ENCODE measurements around the gene RYK. TPM values are rescaled to one million over a fixed set of nuclear protein-coding genes. Genes with fewer than 3 reads are reported as not detected.

The RYK gene
- total RNA-seq, 4 donors from 2014 or later, result 78.2 to 120 (median 96.5) TPM

- intact Hi-C loops (cut with DNase I), result no loop called here
- H3K9me3 ChIP-seq, result no peaks in the 10 kb centered on the region
- no peak overlapping the region for H3K27ac ChIP-seq (replicated peaks in 1 of 4)
- no peak overlapping the region for H3K4me3 ChIP-seq
- H3K27me3 ChIP-seq, result no peaks in the 10 kb centered on the region
- H3K4me1 ChIP-seq, result peaks cover 0 to 18% (median 13%) of the 10 kb centered on the region in 4 donors
- no peaks in the 10 kb centered on the region for H3K36me3 ChIP-seq
- 92% methylated on average over 5 of the region's 6 CpGs for WGBS
- TF ChIP-seq EP300 (IDR thresholded peaks at IDR 0.05), result no peak
- TF ChIP-seq POLR2AphosphoS5 (IDR thresholded peaks at IDR 0.05), result no peak
- TF ChIP-seq CTCF (IDR thresholded peaks at IDR 0.05), result no peak
- TF ChIP-seq POLR2A (IDR thresholded peaks at IDR 0.05; ENCODE audit: low read depth), result no peak
- DNase-seq (ENCODE audit: extremely low spot score), result no peak
These were observed 33.8 kb upstream of the RYK start for GRCh38 chr3:134284438-134284837.

GRCh38 chr3:134282659-134283047 is 32.0 kb upstream of the RYK start:
- intact Hi-C loops (cut with DNase I), result no loop called here
- H3K4me1 ChIP-seq, result peaks cover 0 to 25% (median 17%) of the 10 kb centered on the region in 4 donors
- H3K9me3 ChIP-seq, result no peaks in the 10 kb centered on the region
- H3K36me3 ChIP-seq, result no peaks in the 10 kb centered on the region
- no peak for TF ChIP-seq EP300 (IDR thresholded peaks at IDR 0.05)
- no peak for TF ChIP-seq CTCF (IDR thresholded peaks at IDR 0.05)
- TF ChIP-seq POLR2A (IDR thresholded peaks at IDR 0.05; ENCODE audit: low read depth), result no peak
- TF ChIP-seq POLR2AphosphoS5 (IDR thresholded peaks at IDR 0.05), result no peak
- no peak overlapping the region for H3K4me3 ChIP-seq
- no peaks in the 10 kb centered on the region for H3K27me3 ChIP-seq
- no peak overlapping the region for H3K27ac ChIP-seq (replicated peaks in 1 of 4)
- no peak for DNase-seq (ENCODE audit: extremely low spot score)
- WGBS, result 85% methylated on average over 8 of the region's 8 CpGs

GRCh38 chr3:134281912-134282658 is 31.4 kb upstream of the RYK start:
- no peak for TF ChIP-seq POLR2A (IDR thresholded peaks at IDR 0.05; ENCODE audit: low read depth)
- TF ChIP-seq EP300 (IDR thresholded peaks at IDR 0.05), result no peak
- no peak for TF ChIP-seq CTCF (IDR thresholded peaks at IDR 0.05)
- TF ChIP-seq POLR2AphosphoS5 (IDR thresholded peaks at IDR 0.05), result no peak
- WGBS, result 92% methylated on average over 2 of the region's 2 CpGs
- no peaks in the 10 kb centered on the region for H3K36me3 ChIP-seq
- H3K4me1 ChIP-seq, result peaks cover 0 to 25% (median 16%) of the 10 kb centered on the region in 4 donors
- no peak overlapping the region for H3K4me3 ChIP-seq
- no peak overlapping the region for H3K27ac ChIP-seq (replicated peaks in 1 of 4)
- no peak for DNase-seq (ENCODE audit: extremely low spot score)
- no peaks in the 10 kb centered on the region for H3K9me3 ChIP-seq
- intact Hi-C loops (cut with DNase I), result no loop called here
- H3K27me3 ChIP-seq, result no peaks in the 10 kb centered on the region

GRCh38 chr3:134279466-134279865 is 28.8 kb upstream of the RYK start:
- H3K4me1 ChIP-seq, result peaks cover 0 to 25% (median 15%) of the 10 kb centered on the region in 4 donors
- WGBS, result 35% methylated on average over 2 of the region's 2 CpGs
- no peaks in the 10 kb centered on the region for H3K9me3 ChIP-seq
- no peak for DNase-seq (ENCODE audit: extremely low spot score)
- H3K4me3 ChIP-seq, result no peak overlapping the region
- H3K27ac ChIP-seq (replicated peaks in 1 of 4), result peak overlapping the region in 3 of 4 donors; percentile 27 to 42 (median 35)
- intact Hi-C loops (cut with DNase I), result no loop called here
- H3K27me3 ChIP-seq, result no peaks in the 10 kb centered on the region
- TF ChIP-seq CTCF (IDR thresholded peaks at IDR 0.05) (no peak), POLR2A (IDR thresholded peaks at IDR 0.05; ENCODE audit: low read depth) (no peak), POLR2AphosphoS5 (IDR thresholded peaks at IDR 0.05) (no peak), EP300 (IDR thresholded peaks at IDR 0.05) (no peak)
- H3K36me3 ChIP-seq, result no peaks in the 10 kb centered on the region
